ENCODE results near the gene RGS19.

RGS19 gene

GRCh38 chr20:64102647-64103354, 23.5 kb upstream of the RGS19 start:
- no peak overlapping the region for H4K91ac ChIP-seq (ENCODE audit: low read depth, low read length, poor library complexity)
- peaks cover 0 to 80% (median 9%) of the 10 kb centered on the region in 3 experiments for H3K27me3 ChIP-seq (ENCODE audit: control insufficient read depth in 3 of 3, insufficient read depth in 3 of 3, low read depth in 1 of 3, low read length in 3 of 3)
- H3K79me1 ChIP-seq (ENCODE audit: low read depth, low read length), result peaks cover 2% of the 10 kb centered on the region
- H2BK12ac ChIP-seq (ENCODE audit: low read length), result no peak overlapping the region
- peak overlapping the region; percentile 68 for H2AK5ac ChIP-seq (ENCODE audit: low read depth, low read length)
- H2BK15ac ChIP-seq (ENCODE audit: low read length), result peak overlapping the region; percentile 100
- H2BK5ac ChIP-seq (ENCODE audit: low read length), result no peak overlapping the region
- H3K4me2 ChIP-seq (ENCODE audit: insufficient read depth, low read length, poor library complexity, severe bottlenecking), result peak overlapping the region; percentile 91
- peak overlapping the region; percentile 97 for H3K18ac ChIP-seq (ENCODE audit: low read length)
- peak overlapping the region; percentile 31 for H3K23ac ChIP-seq (ENCODE audit: low read depth, low read length, poor library complexity)
- no CpG with 5 or more reads among the region's 30 CpGs for WGBS, 2 donors (ENCODE audit: extremely low coverage in 2 of 2, insufficient read length in 2 of 2, insufficient replicate concordance in 1 of 2)
- no peak overlapping the region for H4K8ac ChIP-seq (ENCODE audit: low read depth, low read length)
- H3K9ac ChIP-seq (ENCODE audit: low read depth, low read length, poor library complexity), result no peak overlapping the region
- no peak overlapping the region for H3K4ac ChIP-seq (ENCODE audit: low read length)
- H2BK120ac ChIP-seq (ENCODE audit: low read depth, low read length), result peak overlapping the region; percentile 87
- no peak overlapping the region for H3K27ac ChIP-seq (replicated peaks; ENCODE audit: low read length)
- H3K4me3 ChIP-seq (ENCODE audit: low read length in 2 of 2), result peak overlapping the region in 1 of 2 donors; percentile 84
- peak overlapping the region; percentile 39 for H3K14ac ChIP-seq (ENCODE audit: low read length)
- peaks cover 0 to 5% of the 10 kb centered on the region in 2 donors for H3K4me1 ChIP-seq (ENCODE audit: control insufficient read depth in 2 of 2, insufficient read depth in 1 of 2, low read depth in 1 of 2, low read length in 2 of 2)
- H2AFZ ChIP-seq (ENCODE audit: low read length), result peak overlapping the region; percentile 75
- no peak for DNase-seq (ENCODE audit: low spot score)
- peaks cover 0 to 3% of the 10 kb centered on the region in 2 donors for H3K9me3 ChIP-seq (replicated peaks in 1 of 2; ENCODE audit: control insufficient read depth in 2 of 2, insufficient read depth in 1 of 2, low read depth in 1 of 2, low read length in 2 of 2)
- H3K36me3 ChIP-seq (replicated peaks in 1 of 2; ENCODE audit: control insufficient read depth in 2 of 2, insufficient read depth in 2 of 2, low read length in 2 of 2), result no peaks in the 10 kb centered on the region

GRCh38 chr20:64101731-64102621, 22.7 kb upstream of the RGS19 start:
- H3K79me1 ChIP-seq (ENCODE audit: low read depth, low read length), result peaks cover 2% of the 10 kb centered on the region
- H3K9me3 ChIP-seq (replicated peaks in 1 of 2; ENCODE audit: control insufficient read depth in 2 of 2, insufficient read depth in 1 of 2, low read depth in 1 of 2, low read length in 2 of 2), result peaks cover 0 to 3% of the 10 kb centered on the region in 2 donors
- H2BK5ac ChIP-seq (ENCODE audit: low read length), result no peak overlapping the region
- WGBS, 2 donors (ENCODE audit: extremely low coverage in 2 of 2, insufficient read length in 2 of 2, insufficient replicate concordance in 1 of 2), result no CpG with 5 or more reads among the region's 64 CpGs
- no peak overlapping the region for H4K91ac ChIP-seq (ENCODE audit: low read depth, low read length, poor library complexity)
- H3K9ac ChIP-seq (ENCODE audit: low read depth, low read length, poor library complexity), result peak overlapping the region; percentile 57
- H3K18ac ChIP-seq (ENCODE audit: low read length), result peak overlapping the region; percentile 97
- no peaks in the 10 kb centered on the region for H3K36me3 ChIP-seq (replicated peaks in 1 of 2; ENCODE audit: control insufficient read depth in 2 of 2, insufficient read depth in 2 of 2, low read length in 2 of 2)
- peak overlapping the region; percentile 100 for H2BK15ac ChIP-seq (ENCODE audit: low read length)
- peak overlapping the region; percentile 92 for H2AK5ac ChIP-seq (ENCODE audit: low read depth, low read length)
- H3K4ac ChIP-seq (ENCODE audit: low read length), result no peak overlapping the region
- no peak overlapping the region for H3K27ac ChIP-seq (replicated peaks; ENCODE audit: low read length)
- peak overlapping the region; percentile 75 for H2AFZ ChIP-seq (ENCODE audit: low read length)
- peaks cover 0 to 3% of the 10 kb centered on the region in 2 donors for H3K4me1 ChIP-seq (ENCODE audit: control insufficient read depth in 2 of 2, insufficient read depth in 1 of 2, low read depth in 1 of 2, low read length in 2 of 2)
- peak overlapping the region; percentile 91 for H3K4me2 ChIP-seq (ENCODE audit: insufficient read depth, low read length, poor library complexity, severe bottlenecking)
- peak overlapping the region; percentile 3 for H2BK12ac ChIP-seq (ENCODE audit: low read length)
- H3K4me3 ChIP-seq (ENCODE audit: low read length in 2 of 2), result peak overlapping the region in 1 of 2 donors; percentile 84
- H3K27me3 ChIP-seq (ENCODE audit: control insufficient read depth in 3 of 3, insufficient read depth in 3 of 3, low read depth in 1 of 3, low read length in 3 of 3), result peaks cover 0 to 76% (median 9%) of the 10 kb centered on the region in 3 experiments
- H2BK120ac ChIP-seq (ENCODE audit: low read depth, low read length), result peak overlapping the region; percentile 87
- H4K8ac ChIP-seq (ENCODE audit: low read depth, low read length), result no peak overlapping the region
- H3K23ac ChIP-seq (ENCODE audit: low read depth, low read length, poor library complexity), result peak overlapping the region; percentile 31
- no peak overlapping the region for H3K14ac ChIP-seq (ENCODE audit: low read length)
- DNase-seq (ENCODE audit: low spot score), result peak; percentile 74

DNA sequence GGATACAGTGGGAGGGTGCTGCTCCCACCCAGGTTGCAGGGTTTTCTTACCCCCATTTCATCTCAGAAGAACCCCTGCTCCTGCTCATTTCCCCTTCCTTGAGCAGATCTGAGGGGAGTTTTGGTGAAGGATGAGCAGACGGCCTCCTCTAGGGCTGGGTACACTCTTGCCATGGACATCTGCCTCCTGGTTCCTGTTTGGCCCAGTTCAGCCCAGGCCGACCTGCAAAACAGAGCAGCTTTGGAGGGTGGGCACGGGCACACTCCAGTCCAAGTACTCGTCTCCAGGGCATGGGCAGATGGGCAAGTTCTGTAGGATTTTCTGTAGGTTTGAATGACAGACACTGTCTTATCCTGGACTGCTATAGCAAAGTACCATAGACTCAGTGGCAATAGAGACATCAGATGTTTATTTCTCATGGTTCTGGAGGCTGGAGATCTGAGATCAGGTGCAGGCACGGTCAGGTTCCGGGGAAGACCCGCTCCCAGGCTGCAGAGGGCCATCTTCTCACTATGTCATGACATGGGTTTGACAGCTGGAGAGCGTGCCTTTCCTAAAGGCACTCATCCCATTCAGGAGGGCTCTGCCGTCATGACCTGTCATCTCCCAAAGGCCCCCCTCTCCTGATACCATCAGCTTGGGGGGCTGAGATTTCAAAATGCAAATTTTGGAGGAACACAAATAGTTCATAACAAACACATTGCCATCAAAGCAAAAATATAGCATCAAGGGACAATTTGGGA, 21.8 kb upstream of the RGS19 start:
- Histone ChIP-seq H3K4ac (ENCODE audit: low read length) (no peak overlapping the region), H2BK5ac (ENCODE audit: low read length) (no peak overlapping the region), H3K36me3 (replicated peaks in 1 of 2; ENCODE audit: control insufficient read depth in 2 of 2, insufficient read depth in 2 of 2, low read length in 2 of 2) (no peaks in the 10 kb centered on the region), H4K91ac (ENCODE audit: low read depth, low read length, poor library complexity) (no peak overlapping the region), H3K79me1 (ENCODE audit: low read depth, low read length) (peaks cover 2% of the 10 kb centered on the region), H3K9ac (ENCODE audit: low read depth, low read length, poor library complexity) (no peak overlapping the region), H3K18ac (ENCODE audit: low read length) (peak overlapping the region; percentile 97), H4K8ac (ENCODE audit: low read depth, low read length) (no peak overlapping the region), H3K27ac (replicated peaks; ENCODE audit: low read length) (no peak overlapping the region), H3K4me1 (ENCODE audit: control insufficient read depth in 2 of 2, insufficient read depth in 1 of 2, low read depth in 1 of 2, low read length in 2 of 2) (peaks cover 0 to 3% of the 10 kb centered on the region in 2 donors), H2BK15ac (ENCODE audit: low read length) (peak overlapping the region; percentile 98), H2AFZ (ENCODE audit: low read length) (no peak overlapping the region), H3K14ac (ENCODE audit: low read length) (no peak overlapping the region), H3K4me2 (ENCODE audit: insufficient read depth, low read length, poor library complexity, severe bottlenecking) (no peak overlapping the region), H3K4me3 (ENCODE audit: low read length in 2 of 2) (no peak overlapping the region), H2BK12ac (ENCODE audit: low read length) (no peak overlapping the region), H3K27me3 (ENCODE audit: control insufficient read depth in 3 of 3, insufficient read depth in 3 of 3, low read depth in 1 of 3, low read length in 3 of 3) (peaks cover 0 to 67% (median 9%) of the 10 kb centered on the region in 3 experiments), H3K9me3 (replicated peaks in 1 of 2; ENCODE audit: control insufficient read depth in 2 of 2, insufficient read depth in 1 of 2, low read depth in 1 of 2, low read length in 2 of 2) (peaks cover 0 to 5% of the 10 kb centered on the region in 2 donors), H3K23ac (ENCODE audit: low read depth, low read length, poor library complexity) (no peak overlapping the region), H2BK120ac (ENCODE audit: low read depth, low read length) (no peak overlapping the region), H2AK5ac (ENCODE audit: low read depth, low read length) (peak overlapping the region; percentile 92)
- no peak for DNase-seq (ENCODE audit: low spot score)
- WGBS, 2 donors (ENCODE audit: extremely low coverage in 2 of 2, insufficient read length in 2 of 2, insufficient replicate concordance in 1 of 2), result no CpG with 5 or more reads among the region's 9 CpGs
